ENCODE measurements around the gene L3MBTL4.

L3MBTL4 gene

GRCh38 chr18:5937121-5937520 is 477.6 kb downstream of the L3MBTL4 start:
- in situ Hi-C loops (cut with MboI; ENCODE audit: low sequenced_read_pairs) = no loop called here

- in situ Hi-C loops (cut with MboI; ENCODE audit: low sequenced_read_pairs) = no loop called here
Observed at GRCh38 chr18:5930789-5931188, 483.9 kb downstream of the L3MBTL4 start.

- in situ Hi-C loops (cut with MboI; ENCODE audit: low sequenced_read_pairs) = no loop called here
Observed at GRCh38 chr18:5918205-5918858, 496.4 kb downstream of the L3MBTL4 start.

DNA sequence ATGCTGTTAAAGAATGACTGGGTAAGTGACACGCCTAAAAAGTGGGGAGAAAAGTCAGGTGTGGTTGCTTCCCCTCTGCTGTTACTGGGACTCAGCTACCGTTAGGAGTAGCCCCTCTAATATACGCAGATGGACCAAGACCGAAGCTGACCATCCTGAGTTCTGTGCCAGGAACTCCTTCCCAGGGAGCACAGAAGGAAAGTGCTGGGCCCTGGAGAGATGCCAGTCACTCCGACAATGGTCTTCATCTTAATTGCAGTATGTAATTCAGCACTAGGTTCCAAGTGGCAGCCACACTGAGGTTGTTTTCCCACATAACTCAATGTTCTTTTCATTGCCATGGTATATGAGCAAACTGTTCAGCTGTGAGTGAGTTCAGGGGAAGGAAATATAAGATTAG is 499.8 kb downstream of the L3MBTL4 start:
- in situ Hi-C loops (cut with MboI; ENCODE audit: low sequenced_read_pairs) = no loop called here

DNA sequence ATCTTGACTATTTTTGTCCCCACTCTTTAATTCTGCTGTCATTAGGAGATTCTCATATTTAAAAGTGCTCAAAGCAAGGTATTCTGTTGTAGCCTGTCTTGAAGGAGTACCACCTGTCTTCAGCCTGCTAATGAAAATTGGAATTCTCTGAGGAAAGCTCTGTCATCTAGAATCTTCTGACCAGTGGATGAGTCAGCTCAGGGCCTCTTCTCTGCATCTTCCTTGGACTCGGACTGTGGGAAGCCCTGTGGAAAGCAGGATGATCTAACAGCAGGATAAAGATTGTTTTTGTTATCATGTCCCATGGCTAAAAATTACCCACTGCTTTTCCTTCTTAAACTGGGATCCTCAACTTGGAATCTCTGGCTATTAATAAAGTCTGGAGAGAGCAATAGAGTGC is 500.7 kb downstream of the L3MBTL4 start:
- in situ Hi-C loops (cut with MboI; ENCODE audit: low sequenced_read_pairs) = no loop called here

- in situ Hi-C loops (cut with MboI; ENCODE audit: low sequenced_read_pairs) = no loop called here
Observed at GRCh38 chr18:5912566-5912965, 502.1 kb downstream of the L3MBTL4 start.

DNA sequence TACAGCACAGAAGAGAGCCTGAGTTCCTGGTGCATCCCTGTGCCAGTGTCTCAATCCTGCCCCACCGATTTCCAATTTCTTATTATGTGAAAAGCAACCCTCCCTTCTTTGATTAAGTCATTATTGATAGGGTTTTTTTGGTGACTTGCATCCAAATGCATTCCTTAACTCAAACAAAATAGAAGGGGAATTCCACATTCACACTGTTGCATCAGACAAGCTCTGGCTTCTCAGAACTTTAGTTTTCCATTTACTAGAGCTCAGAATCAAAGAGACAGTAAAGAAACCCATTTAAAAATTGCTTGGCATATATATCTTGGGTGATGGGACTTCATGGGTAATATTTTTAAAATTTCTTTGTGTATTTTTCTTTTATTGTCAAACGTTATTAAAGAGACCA is 505.6 kb downstream of the L3MBTL4 start:
- in situ Hi-C loops (cut with MboI; ENCODE audit: low sequenced_read_pairs) = no loop called here
